OCI-LY1 (cell line): Measurements from ENCODE around the gene PATJ.

Experiments
- H2AFZ ChIP-seq: fragments of 200-600 bp; sonication (generic), shearing (Covaris generic); 2 replicates; pipeline ENCODE4 v1.6.0; 2014; ENCODE audit warnings: antibody characterized with exemption, mild to moderate bottlenecking, low read length
- H3F3A ChIP-seq: fragments of 200-600 bp; sonication (generic), shearing (Covaris generic); 2 replicates; pipeline ENCODE4 v1.6.0; 2014; ENCODE audit warnings: mild to moderate bottlenecking, antibody characterized with exemption, low read length, moderate library complexity; ENCODE audit not compliant: insufficient read depth
- H3K27ac ChIP-seq: fragments of 200-600 bp; sonication (generic); 2 replicates; pipeline ENCODE4 v1.5.1; 2014; ENCODE audit warnings: low read length, mixed run types, mild to moderate bottlenecking, low read depth; ENCODE audit not compliant: poor library complexity, severe bottlenecking
- H3K27me3 ChIP-seq: fragments of 200-600 bp; sonication (generic); 2 replicates; pipeline ENCODE4 v1.6.0; 2014; ENCODE audit warnings: antibody characterized with exemption, mild to moderate bottlenecking, low read length, moderate library complexity; ENCODE audit not compliant: insufficient read depth
- H3K36me3 ChIP-seq: fragments of 200-600 bp; sonication (generic); 2 replicates; pipeline ENCODE4 v1.6.1; 2014; ENCODE audit warnings: mild to moderate bottlenecking, antibody characterized with exemption, low read length, moderate library complexity, mixed read lengths; ENCODE audit not compliant: insufficient read depth
- H3K4me1 ChIP-seq: fragments of 200-600 bp; sonication (generic); 2 replicates; pipeline ENCODE4 v1.5.1; 2014; ENCODE audit warnings: mild to moderate bottlenecking, low read length, moderate library complexity; ENCODE audit not compliant: insufficient read depth, severe bottlenecking
- H3K4me2 ChIP-seq: fragments of 200-600 bp; sonication (generic), shearing (Covaris generic); 2 replicates; pipeline ENCODE4 v1.6.1; 2014; ENCODE audit warnings: low read length
- H3K4me3 ChIP-seq: fragments of 200-600 bp; sonication (generic); 2 replicates; pipeline ENCODE4 v1.5.1; 2014; ENCODE audit warnings: low read length, low read depth, mild to moderate bottlenecking, mixed read lengths; ENCODE audit not compliant: poor library complexity, severe bottlenecking
- H3K79me2 ChIP-seq: fragments of 200-600 bp; shearing (Covaris generic); 2 replicates; pipeline ENCODE4 v1.6.1; 2016; ENCODE audit warnings: mixed run types, low read length, mixed read lengths; ENCODE audit not compliant: insufficient read depth
- H3K9ac ChIP-seq: fragments of 200-600 bp; sonication (generic), shearing (Covaris generic); 2 replicates; pipeline ENCODE4 v1.6.1; 2014; ENCODE audit warnings: mild to moderate bottlenecking, low read length, mixed read lengths
- H3K9me2 ChIP-seq: fragments of 200-600 bp; sonication (generic), shearing (Covaris generic); 2 replicates; pipeline ENCODE4 v1.6.1; 2014; ENCODE audit warnings: low read depth, mild to moderate bottlenecking, low read length, mixed read lengths
- H3K9me3 ChIP-seq: fragments of 200-600 bp; shearing (Covaris generic); 2 replicates; pipeline ENCODE4 v1.6.1; 2014; ENCODE audit warnings: low read length, mixed read lengths
- H4K20me1 ChIP-seq: fragments of 200-600 bp; sonication (generic), shearing (Covaris generic); 2 replicates; pipeline ENCODE4 v1.6.0; 2016; ENCODE audit warnings: mild to moderate bottlenecking, low read length; ENCODE audit not compliant: insufficient read depth
- EZH2 ChIP-seq: fragments of 200-600 bp; sonication (generic), shearing (Covaris generic); IDR thresholded peaks from 2 replicates; pipeline ENCODE4 v1.8.0; 2017; ENCODE audit warnings: borderline replicate concordance, mixed run types, mild to moderate bottlenecking, antibody characterized with exemption, low read length, moderate library complexity, mixed read lengths
- TF ChIP-seq, protein P1 (sequence below): fragments of 200-600 bp; sonication (generic), shearing (Covaris generic); IDR thresholded peaks from 2 replicates; pipeline ENCODE4 v1.5.1; 2017; ENCODE audit warnings: mild to moderate bottlenecking, antibody characterized with exemption, low read length, moderate library complexity, mixed read lengths

The PATJ gene

GRCh38 chr1:62046927-62047326 is 304.6 kb downstream of the PATJ start:
- H3K4me1 ChIP-seq, result no peaks in the 10 kb centered on the region
- no peaks in the 10 kb centered on the region for H3K9me3 ChIP-seq
- no peaks in the 10 kb centered on the region for H3K36me3 ChIP-seq
- H4K20me1 ChIP-seq, result no peaks in the 10 kb centered on the region
- H2AFZ ChIP-seq, result no peak overlapping the region
- H3K9ac ChIP-seq, result no peak overlapping the region
- no peaks in the 10 kb centered on the region for H3F3A ChIP-seq
- H3K4me2 ChIP-seq, result no peak overlapping the region
- no peak overlapping the region for H3K27ac ChIP-seq
- no peaks in the 10 kb centered on the region for H3K79me2 ChIP-seq
- H3K9me2 ChIP-seq, result no peaks in the 10 kb centered on the region
- no peak overlapping the region for H3K4me3 ChIP-seq
- no peaks in the 10 kb centered on the region for H3K27me3 ChIP-seq
- TF ChIP-seq EZH2, result no peak
- TF ChIP-seq, protein P1, sequence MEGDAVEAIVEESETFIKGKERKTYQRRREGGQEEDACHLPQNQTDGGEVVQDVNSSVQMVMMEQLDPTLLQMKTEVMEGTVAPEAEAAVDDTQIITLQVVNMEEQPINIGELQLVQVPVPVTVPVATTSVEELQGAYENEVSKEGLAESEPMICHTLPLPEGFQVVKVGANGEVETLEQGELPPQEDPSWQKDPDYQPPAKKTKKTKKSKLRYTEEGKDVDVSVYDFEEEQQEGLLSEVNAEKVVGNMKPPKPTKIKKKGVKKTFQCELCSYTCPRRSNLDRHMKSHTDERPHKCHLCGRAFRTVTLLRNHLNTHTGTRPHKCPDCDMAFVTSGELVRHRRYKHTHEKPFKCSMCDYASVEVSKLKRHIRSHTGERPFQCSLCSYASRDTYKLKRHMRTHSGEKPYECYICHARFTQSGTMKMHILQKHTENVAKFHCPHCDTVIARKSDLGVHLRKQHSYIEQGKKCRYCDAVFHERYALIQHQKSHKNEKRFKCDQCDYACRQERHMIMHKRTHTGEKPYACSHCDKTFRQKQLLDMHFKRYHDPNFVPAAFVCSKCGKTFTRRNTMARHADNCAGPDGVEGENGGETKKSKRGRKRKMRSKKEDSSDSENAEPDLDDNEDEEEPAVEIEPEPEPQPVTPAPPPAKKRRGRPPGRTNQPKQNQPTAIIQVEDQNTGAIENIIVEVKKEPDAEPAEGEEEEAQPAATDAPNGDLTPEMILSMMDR, result no peak

GRCh38 chr1:62050165-62050564 is 307.9 kb downstream of the PATJ start:
- H4K20me1 ChIP-seq, result no peaks in the 10 kb centered on the region
- no peak overlapping the region for H3K4me3 ChIP-seq
- no peaks in the 10 kb centered on the region for H3K36me3 ChIP-seq
- H2AFZ ChIP-seq, result no peak overlapping the region
- H3K9me2 ChIP-seq, result no peaks in the 10 kb centered on the region
- H3K9ac ChIP-seq, result no peak overlapping the region
- TF ChIP-seq, protein P1, result no peak
- TF ChIP-seq EZH2, result no peak
- H3K27me3 ChIP-seq, result no peaks in the 10 kb centered on the region
- no peak overlapping the region for H3K4me2 ChIP-seq
- no peaks in the 10 kb centered on the region for H3F3A ChIP-seq
- H3K27ac ChIP-seq, result no peak overlapping the region
- H3K9me3 ChIP-seq, result no peaks in the 10 kb centered on the region
- H3K4me1 ChIP-seq, result no peaks in the 10 kb centered on the region
- no peaks in the 10 kb centered on the region for H3K79me2 ChIP-seq

DNA sequence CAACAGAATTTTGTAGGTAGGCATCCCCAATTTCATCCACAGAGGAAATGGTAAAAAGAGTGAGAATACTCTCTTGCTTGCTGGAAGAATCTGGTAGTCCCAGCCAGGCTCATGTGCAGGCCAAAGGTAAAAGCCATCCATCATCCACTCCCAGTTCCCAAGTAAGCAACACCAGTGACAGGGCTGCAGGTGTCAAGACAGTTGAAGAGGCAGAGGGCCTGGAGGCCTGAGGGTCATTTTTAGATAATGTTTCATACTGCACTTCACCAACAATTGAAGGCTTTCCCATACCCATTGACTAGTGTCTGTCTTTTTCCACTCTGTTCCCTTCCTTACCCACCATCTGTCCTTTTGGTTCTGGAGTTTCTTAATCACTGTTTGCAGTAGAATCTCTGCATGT is 310.7 kb downstream of the PATJ start:
- H3K4me3 ChIP-seq, result no peak overlapping the region
- no peaks in the 10 kb centered on the region for H4K20me1 ChIP-seq
- H3K4me2 ChIP-seq, result no peak overlapping the region
- no peaks in the 10 kb centered on the region for H3F3A ChIP-seq
- H3K79me2 ChIP-seq, result no peaks in the 10 kb centered on the region
- no peaks in the 10 kb centered on the region for H3K27me3 ChIP-seq
- H3K9me2 ChIP-seq, result no peaks in the 10 kb centered on the region
- no peaks in the 10 kb centered on the region for H3K4me1 ChIP-seq
- H2AFZ ChIP-seq, result no peak overlapping the region
- no peak for TF ChIP-seq EZH2
- TF ChIP-seq, protein P1, result no peak
- H3K9me3 ChIP-seq, result no peaks in the 10 kb centered on the region
- H3K36me3 ChIP-seq, result no peaks in the 10 kb centered on the region
- H3K27ac ChIP-seq, result no peak overlapping the region
- no peak overlapping the region for H3K9ac ChIP-seq
